Prostate gland (tissue), 2 donors: ENCODE measurements around the gene FLOT1. TPM values are rescaled to one million over a fixed set of nuclear protein-coding genes. Genes with fewer than 3 reads are reported as not detected.
"Not testable (repeated sequence)": the region's sequence is repeated elsewhere in the genome, so short reads cannot be mapped to it uniquely, and the experiment has no call there.

ENCODE experiments used
- DNase-seq: peaks from one replicate; pipeline ENCODE4 v3.0.0-alpha.2; 2019; ENCODE audit warnings: low spot score
- H3K27ac ChIP-seq, 2 donors: fragments of 200-600 bp; sonication (generic); 2 replicates each; pipeline ENCODE4 v1.5.1; 2017 to 2019
- H3K27me3 ChIP-seq: fragments of 200-600 bp; sonication (generic); replicated peaks from 2 replicates; pipeline ENCODE4 v1.5.1; 2019; ENCODE audit not compliant: insufficient read depth
- H3K36me3 ChIP-seq, 2 donors: fragments of 200-600 bp; sonication (generic); 1 replicate in 1 of 2; 2 replicates in 1 of 2; pipeline versions ENCODE4 v1.5.1 to v1.8.1; 2017 to 2019
- H3K4me1 ChIP-seq: fragments of 200-600 bp; sonication (generic); replicated peaks from 2 replicates; pipeline ENCODE4 v1.5.1; 2019
- H3K4me3 ChIP-seq, 2 donors: fragments of 200-600 bp; sonication (generic); 2 replicates each; pipeline ENCODE4 v1.5.1; 2017 to 2019
- H3K9me3 ChIP-seq: fragments of 200-600 bp; sonication (generic); 2 replicates; pipeline ENCODE4 v1.5.1; 2017
- CTCF ChIP-seq, 4 experiments: fragments of 200-600 bp in 2 of 4; fragments of 450-650 bp in 2 of 4; sonication (generic) in 2 of 4; IDR thresholded peaks; 1 replicate in 3 of 4; 2 replicates in 1 of 4; pipeline ENCODE4 v1.5.1; 2016 to 2019; ENCODE audit warnings: antibody characterized with exemption in 4 of 4, mild to moderate bottlenecking in 2 of 4, moderate library complexity in 2 of 4
- POLR2A ChIP-seq: fragments of 450-650 bp; IDR thresholded peaks from one replicate; pipeline ENCODE4 v1.6.1; 2016; ENCODE audit warnings: antibody characterized with exemption, mild to moderate bottlenecking
- POLR2AphosphoS5 ChIP-seq: sonication (generic); formaldehyde crosslinking; IDR thresholded peaks from one replicate; pipeline ENCODE4 v1.6.1; 2017; ENCODE audit warnings: antibody characterized with exemption
- WGBS: methylation state at CpG from one replicate; pipeline ENCODE4 v1.1.5; 2018; 5-methylcytosine and 5-hydroxymethylcytosine counted together
- intact Hi-C: fragments of 100-400 bp; cut with DNase I; formaldehyde crosslinking; loops from one replicate; pipeline ENCODE4 v1.14.2; 2022
- total RNA-seq, 2 donors: library from RNA; depleted of rRNA; stranded (reverse); fragments of >200 nt; gene quantifications; one replicate each; pipeline ENCODE4 v1.1.0, GENCODE V29; 2016

FLOT1 gene
- total RNA-seq, 2 donors from 2014 or later = 117 to 133 TPM

DNA sequence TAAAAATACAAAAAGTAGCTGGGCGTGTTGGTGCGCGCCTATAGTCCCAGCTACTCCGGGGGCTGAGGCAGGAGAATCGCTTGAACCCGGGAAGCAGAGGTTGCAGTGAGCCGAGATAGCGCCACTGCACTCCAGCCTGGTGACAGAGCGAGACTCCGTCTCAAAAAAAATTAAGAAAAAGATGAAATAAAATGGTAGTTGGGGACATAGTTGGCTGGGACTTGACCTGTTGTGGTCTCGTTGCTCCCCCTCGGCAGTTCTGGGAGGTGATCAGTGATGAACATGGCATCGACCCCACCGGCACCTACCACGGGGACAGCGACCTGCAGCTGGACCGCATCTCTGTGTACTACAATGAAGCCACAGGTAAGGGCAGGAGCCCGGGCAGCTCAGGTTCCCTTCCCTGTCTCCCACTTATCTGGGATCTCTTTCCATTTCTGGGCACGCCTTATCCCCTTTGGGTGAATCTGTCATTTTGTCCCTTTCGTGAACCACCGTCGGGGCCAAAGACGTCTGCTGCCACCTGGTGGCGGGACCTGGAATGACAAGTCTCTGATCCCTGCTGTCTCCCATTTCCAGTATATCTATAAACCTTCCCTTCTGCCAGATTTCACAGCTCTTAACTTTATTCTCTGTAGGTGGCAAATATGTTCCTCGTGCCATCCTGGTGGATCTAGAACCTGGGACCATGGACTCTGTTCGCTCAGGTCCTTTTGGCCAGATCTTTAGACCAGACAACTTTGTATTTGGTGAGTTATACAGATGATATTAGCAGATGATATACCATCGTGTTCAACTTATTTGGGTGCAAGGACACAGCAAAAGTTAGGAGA is 20.0 kb downstream of the FLOT1 start:
- peak overlapping the region; percentile 88 to 96 for H3K27ac ChIP-seq
- peak; percentile 81 for DNase-seq
- H3K27me3 ChIP-seq = no peaks in the 10 kb centered on the region
- TF ChIP-seq CTCF (IDR thresholded peaks at IDR 0.05) = peak; percentile 94 to 99 (median 98)
- TF ChIP-seq POLR2A = no peak
- TF ChIP-seq POLR2AphosphoS5 = peak; percentile 85
- peak overlapping the region; percentile 60 to 88 for H3K4me3 ChIP-seq
- 6% methylated on average over 27 of the region's 27 CpGs for WGBS
- intact Hi-C loops = loop anchor here (1.0 to 5.0 kb wide), 2 partner anchors 43 to 165 kb away; partner anchors contain the start of genes GNL1 and PRR3
- H3K4me1 ChIP-seq = peaks cover 6% of the 10 kb centered on the region
- H3K36me3 ChIP-seq = peaks cover 0 to 10% of the 10 kb centered on the region in 2 donors
- H3K9me3 ChIP-seq = no peaks in the 10 kb centered on the region

- not testable (repeated sequence) for H3K4me1 ChIP-seq, H3K9me3 ChIP-seq, H3K27me3 ChIP-seq, H3K36me3 ChIP-seq, DNase-seq
- 0% methylated on average over 10 of the region's 10 CpGs for WGBS
- H3K4me3 ChIP-seq = peak overlapping the region; percentile 60 to 88
- peak overlapping the region; percentile 88 to 96 for H3K27ac ChIP-seq
- intact Hi-C loops = loop anchor here (1.0 to 5.0 kb wide), 2 partner anchors 43 to 165 kb away; partner anchors contain the start of genes GNL1 and PRR3
Observed at GRCh38 chr6:30722025-30722279, 20.5 kb downstream of the FLOT1 start.

DNA sequence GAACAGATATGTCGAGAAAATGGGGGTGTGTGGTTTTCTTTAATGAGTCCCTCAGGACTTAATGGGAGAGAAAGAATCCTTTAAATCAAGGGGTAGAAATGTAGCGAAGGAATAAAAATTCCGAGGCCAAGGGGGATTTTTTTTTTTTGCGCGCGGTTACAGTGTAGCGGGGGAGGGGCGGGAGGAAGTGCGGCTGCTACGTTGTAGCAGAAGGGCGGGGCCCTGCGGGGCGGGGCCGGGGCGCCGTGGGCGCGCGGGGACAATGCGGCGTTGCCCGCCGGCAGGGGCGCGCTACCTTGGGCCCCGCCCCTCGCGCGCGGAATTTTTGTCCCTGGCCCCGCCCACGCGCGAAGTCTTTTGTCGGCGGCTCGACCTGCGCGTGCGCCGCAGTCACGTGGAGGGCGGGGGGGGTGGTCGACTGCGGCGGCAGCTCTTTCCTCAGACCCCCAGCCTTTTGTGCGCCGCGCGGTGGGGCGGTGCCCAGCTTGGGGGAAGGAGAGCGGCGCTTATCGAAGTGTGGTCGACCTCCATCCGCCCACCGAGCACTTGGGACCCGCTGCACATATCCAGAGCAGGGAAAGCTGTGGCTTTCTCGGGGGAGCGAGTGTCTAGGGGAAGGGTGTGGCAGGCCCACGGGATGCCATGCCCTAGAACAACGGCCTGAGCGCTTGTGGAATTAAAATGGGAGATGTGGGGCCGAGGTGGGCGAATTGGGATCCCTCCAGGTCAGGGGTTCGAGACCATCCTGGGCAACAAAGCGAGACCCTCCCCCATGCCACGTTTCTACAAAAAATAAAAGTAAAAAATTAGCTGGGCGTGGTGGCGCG is 21.1 kb downstream of the FLOT1 start:
- peak overlapping the region; percentile 88 to 96 for H3K27ac ChIP-seq
- peak; percentile 58 for TF ChIP-seq POLR2A
- TF ChIP-seq CTCF (IDR thresholded peaks at IDR 0.05) = peak; percentile 52 to 85 (median 68)
- TF ChIP-seq POLR2AphosphoS5 = peak; percentile 81
- H3K4me3 ChIP-seq = peak overlapping the region; percentile 60 to 88
- under 1% methylated on average over 63 of the region's 71 CpGs for WGBS
- intact Hi-C loops = loop anchor here (1.0 to 5.0 kb wide), 4 partner anchors 35 to 164 kb away; partner anchors contain the start of genes GNL1, MRPS18B, PPP1R10 and PPP1R18
- H3K27me3 ChIP-seq = no peaks in the 10 kb centered on the region
- H3K4me1 ChIP-seq = peaks cover 6% of the 10 kb centered on the region
- DNase-seq = peak; percentile 89
- no peaks in the 10 kb centered on the region for H3K9me3 ChIP-seq
- H3K36me3 ChIP-seq = peaks cover 0 to 10% of the 10 kb centered on the region in 2 donors

GRCh38 chr6:30720738-30721197 is 21.7 kb downstream of the FLOT1 start:
- peak overlapping the region; percentile 60 to 88 for H3K4me3 ChIP-seq
- peak; percentile 15 for TF ChIP-seq POLR2A
- TF ChIP-seq POLR2AphosphoS5 = peak; percentile 5
- TF ChIP-seq CTCF (IDR thresholded peaks at IDR 0.05) = no peak
- H3K27ac ChIP-seq = peak overlapping the region; percentile 88 to 96
- intact Hi-C loops = loop anchor here (2.0 to 5.0 kb wide), 3 partner anchors 34 to 163 kb away; partner anchors contain the start of genes GNL1, MRPS18B, PPP1R10 and PPP1R18
- no peaks in the 10 kb centered on the region for H3K27me3 ChIP-seq
- peak; percentile 70 for DNase-seq
- peaks cover 9% of the 10 kb centered on the region for H3K4me1 ChIP-seq
- no peaks in the 10 kb centered on the region for H3K9me3 ChIP-seq
- under 1% methylated on average over 29 of the region's 29 CpGs for WGBS
- H3K36me3 ChIP-seq = peaks cover 0 to 10% of the 10 kb centered on the region in 2 donors
